Body of pancreas (tissue), 4 donors: Measurements from ENCODE around the gene CLDN2.

Experiments
- CTCF ChIP-seq, 7 experiments: fragments of 450-650 bp in 4 of 7; fragments of 200-600 bp in 3 of 7; sonication (generic) in 3 of 7; IDR thresholded peaks; one replicate each; pipeline ENCODE4 v1.5.1; 2016 to 2019; ENCODE audit warnings: antibody characterized with exemption in 7 of 7
- POLR2A ChIP-seq, 3 donors: fragments of 450-650 bp; IDR thresholded peaks; one replicate each; pipeline ENCODE4 v1.6.1; 2016; ENCODE audit warnings: antibody characterized with exemption in 3 of 3, mild to moderate bottlenecking in 2 of 3

GRCh38 chrX:106903856-106904528 lies 16.2 kb upstream of the CLDN2 start:
- TF ChIP-seq CTCF (IDR thresholded peaks at IDR 0.05) (no peak), POLR2A (IDR thresholded peaks at IDR 0.05) (no peak)
